Body of pancreas (tissue), 4 donors: ENCODE data around the gene STK39. TPM values are rescaled to one million over a fixed set of nuclear protein-coding genes. Genes with fewer than 3 reads are reported as not detected.

Source experiments
- ATAC-seq: fragments of 150-250 bp; one replicate; pipeline ENCODE4 v1.9.1; 2016
- DNase-seq, 4 donors: peaks; one replicate each; pipeline ENCODE4 v3.0.0-alpha.2; 2019
- H3K27ac ChIP-seq, 4 donors: fragments of 200-600 bp; sonication (generic); 1 replicate in 3 of 4; 2 replicates in 1 of 4; pipeline versions ENCODE4 v1.5.1 to v1.6.1; 2016 to 2019; ENCODE audit warnings: mild to moderate bottlenecking in 1 of 4, mixed read lengths in 1 of 4, moderate library complexity in 1 of 4
- H3K27me3 ChIP-seq, 2 donors: fragments of 200-600 bp; sonication (generic); one replicate each; pipeline ENCODE4 v1.6.0; 2016; ENCODE audit warnings: mild to moderate bottlenecking in 1 of 2
- H3K36me3 ChIP-seq, 2 donors: fragments of 200-600 bp; sonication (generic); replicated peaks in 1 of 2; 2 replicates each; pipeline ENCODE4 v1.5.1; 2016; ENCODE audit warnings: low read depth in 2 of 2; ENCODE audit not compliant: insufficient read depth in 1 of 2
- H3K4me1 ChIP-seq: fragments of 200-600 bp; sonication (generic); one replicate; pipeline ENCODE4 v1.6.0; 2016
- H3K4me3 ChIP-seq, 2 donors: fragments of 200-600 bp; sonication (generic); 1 replicate in 1 of 2; 2 replicates in 1 of 2; pipeline ENCODE4 v1.5.1; 2016 to 2019
- H3K9me3 ChIP-seq, 3 donors: fragments of 200-600 bp; sonication (generic); 1 replicate in 2 of 3; 2 replicates in 1 of 3; pipeline ENCODE4 v1.5.1; 2016
- POLR2A ChIP-seq, 3 donors: fragments of 450-650 bp; IDR thresholded peaks; one replicate each; pipeline ENCODE4 v1.6.1; 2016; ENCODE audit warnings: antibody characterized with exemption in 3 of 3, mild to moderate bottlenecking in 2 of 3
- WGBS, 2 donors: methylation state at CpG; one replicate each; pipeline ENCODE4 v1.1.5; 2017; 5-methylcytosine and 5-hydroxymethylcytosine counted together
- intact Hi-C: fragments of 100-400 bp; cut with DNase I; formaldehyde crosslinking; loops from one replicate; pipeline ENCODE4 v1.15.1; 2023
- total RNA-seq, 2 donors: library from RNA; depleted of rRNA; stranded (reverse); fragments of >200 nt; gene quantifications; one replicate each; pipeline ENCODE4 v1.1.0, GENCODE V29; 2016
- TF ChIP-seq, protein P1 (sequence below), 7 experiments: fragments of 450-650 bp in 4 of 7; fragments of 200-600 bp in 3 of 7; sonication (generic) in 3 of 7; IDR thresholded peaks; one replicate each; pipeline ENCODE4 v1.5.1; 2016 to 2019; ENCODE audit warnings: antibody characterized with exemption in 7 of 7

STK39 gene
- total RNA-seq, 2 donors from 2014 or later, result 12.9 to 15.8 TPM

- no peak for DNase-seq
- Histone ChIP-seq H3K27ac (no peak overlapping the region), H3K36me3 (no peaks in the 10 kb centered on the region), H3K4me1 (peaks cover 4% of the 10 kb centered on the region), H3K27me3 (no peaks in the 10 kb centered on the region), H3K9me3 (no peaks in the 10 kb centered on the region), H3K4me3 (no peak overlapping the region)
- ATAC-seq, result no peak
- intact Hi-C loops, result no loop called here
- 45 to 61% methylated on average over 3 of the region's 3 CpGs for WGBS, 2 donors
- TF ChIP-seq POLR2A (IDR thresholded peaks at IDR 0.05), result no peak
- TF ChIP-seq, protein P1, sequence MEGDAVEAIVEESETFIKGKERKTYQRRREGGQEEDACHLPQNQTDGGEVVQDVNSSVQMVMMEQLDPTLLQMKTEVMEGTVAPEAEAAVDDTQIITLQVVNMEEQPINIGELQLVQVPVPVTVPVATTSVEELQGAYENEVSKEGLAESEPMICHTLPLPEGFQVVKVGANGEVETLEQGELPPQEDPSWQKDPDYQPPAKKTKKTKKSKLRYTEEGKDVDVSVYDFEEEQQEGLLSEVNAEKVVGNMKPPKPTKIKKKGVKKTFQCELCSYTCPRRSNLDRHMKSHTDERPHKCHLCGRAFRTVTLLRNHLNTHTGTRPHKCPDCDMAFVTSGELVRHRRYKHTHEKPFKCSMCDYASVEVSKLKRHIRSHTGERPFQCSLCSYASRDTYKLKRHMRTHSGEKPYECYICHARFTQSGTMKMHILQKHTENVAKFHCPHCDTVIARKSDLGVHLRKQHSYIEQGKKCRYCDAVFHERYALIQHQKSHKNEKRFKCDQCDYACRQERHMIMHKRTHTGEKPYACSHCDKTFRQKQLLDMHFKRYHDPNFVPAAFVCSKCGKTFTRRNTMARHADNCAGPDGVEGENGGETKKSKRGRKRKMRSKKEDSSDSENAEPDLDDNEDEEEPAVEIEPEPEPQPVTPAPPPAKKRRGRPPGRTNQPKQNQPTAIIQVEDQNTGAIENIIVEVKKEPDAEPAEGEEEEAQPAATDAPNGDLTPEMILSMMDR (IDR thresholded peaks at IDR 0.05), result no peak
Observed at GRCh38 chr2:168032091-168032490, 215.3 kb downstream of the STK39 start.

- 93 to 94% methylated on average over 5 of the region's 5 CpGs for WGBS, 2 donors
- no peaks in the 10 kb centered on the region for H3K27me3 ChIP-seq
- H3K4me3 ChIP-seq, result no peak overlapping the region
- TF ChIP-seq, protein P1 (IDR thresholded peaks at IDR 0.05), result no peak
- TF ChIP-seq POLR2A (IDR thresholded peaks at IDR 0.05), result no peak
- peaks cover 4% of the 10 kb centered on the region for H3K4me1 ChIP-seq
- no peak for DNase-seq
- H3K9me3 ChIP-seq, result no peaks in the 10 kb centered on the region
- ATAC-seq, result no peak
- H3K27ac ChIP-seq, result no peak overlapping the region
- H3K36me3 ChIP-seq, result no peaks in the 10 kb centered on the region
- intact Hi-C loops, result no loop called here
Observed at GRCh38 chr2:168030862-168031624, 216.4 kb downstream of the STK39 start.

GRCh38 chr2:168029071-168029470, 218.3 kb downstream of the STK39 start:
- H3K9me3 ChIP-seq, result no peaks in the 10 kb centered on the region
- H3K36me3 ChIP-seq, result no peaks in the 10 kb centered on the region
- intact Hi-C loops, result no loop called here
- TF ChIP-seq, protein P1 (IDR thresholded peaks at IDR 0.05), result no peak
- TF ChIP-seq POLR2A (IDR thresholded peaks at IDR 0.05), result no peak
- H3K27ac ChIP-seq, result no peak overlapping the region
- H3K4me3 ChIP-seq, result no peak overlapping the region
- no peak for ATAC-seq
- H3K4me1 ChIP-seq, result peaks cover 4% of the 10 kb centered on the region
- WGBS, 2 donors, result 55 to 73% methylated on average over 1 of the region's 1 CpG
- no peak for DNase-seq
- H3K27me3 ChIP-seq, result no peaks in the 10 kb centered on the region

DNA sequence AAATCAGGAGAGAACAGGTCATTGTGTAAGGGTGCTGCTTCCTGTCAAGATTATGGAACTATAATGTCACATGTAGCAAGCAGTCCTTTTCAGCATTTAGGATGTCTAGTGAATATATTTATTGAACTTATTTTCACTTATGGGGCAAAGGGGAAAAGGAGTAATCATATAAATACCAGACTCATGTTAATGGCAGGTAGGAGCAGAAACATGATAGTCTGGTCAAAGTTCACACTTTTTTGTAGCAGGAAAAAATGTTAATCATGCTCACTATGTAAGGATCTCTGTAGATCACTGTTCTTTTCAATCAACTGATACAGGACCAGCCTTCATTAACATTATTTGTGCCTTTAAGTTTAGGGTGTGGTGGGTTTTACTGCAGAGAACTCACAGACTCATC, 219.0 kb downstream of the STK39 start:
- H3K4me3 ChIP-seq, result no peak overlapping the region
- no peaks in the 10 kb centered on the region for H3K27me3 ChIP-seq
- no peak for DNase-seq
- ATAC-seq, result no peak
- H3K27ac ChIP-seq, result no peak overlapping the region
- H3K9me3 ChIP-seq, result no peaks in the 10 kb centered on the region
- intact Hi-C loops, result no loop called here
- TF ChIP-seq POLR2A (IDR thresholded peaks at IDR 0.05), result no peak
- TF ChIP-seq, protein P1 (IDR thresholded peaks at IDR 0.05), result no peak
- H3K36me3 ChIP-seq, result no peaks in the 10 kb centered on the region
- peaks cover 4% of the 10 kb centered on the region for H3K4me1 ChIP-seq
